Ishikawa (cell line): ENCODE data around the gene CDH13.

ENCODE experiments used
- CEBPB ChIP-seq: IDR thresholded peaks from 2 replicates; pipeline ENCODE4 v1.6.1; 2012
- CREB1 ChIP-seq: IDR thresholded peaks from 2 replicates; pipeline ENCODE4 v1.6.1; 2012; ENCODE audit warnings: low read depth
- EGR1 ChIP-seq: IDR thresholded peaks from 2 replicates; pipeline ENCODE4 v1.6.1; 2012
- EP300 ChIP-seq: IDR thresholded peaks from 2 replicates; pipeline ENCODE4 v1.6.1; 2012; ENCODE audit warnings: borderline replicate concordance
- FOXM1 ChIP-seq: IDR thresholded peaks from 2 replicates; pipeline ENCODE4 v1.6.1; 2012; ENCODE audit warnings: low read depth, borderline replicate concordance
- MAX ChIP-seq: IDR thresholded peaks from 2 replicates; pipeline ENCODE4 v1.6.1; 2012
- NFIC ChIP-seq: IDR thresholded peaks from 2 replicates; pipeline ENCODE4 v1.6.1; 2012
- RAD21 ChIP-seq: IDR thresholded peaks from 2 replicates; pipeline ENCODE4 v1.6.1; 2012; ENCODE audit warnings: low read depth
- REST ChIP-seq: IDR thresholded peaks from 2 replicates; pipeline ENCODE4 v1.6.1; 2012; ENCODE audit warnings: low read depth, mild to moderate bottlenecking
- TAF1 ChIP-seq: IDR thresholded peaks from 2 replicates; pipeline ENCODE4 v1.6.1; 2012; ENCODE audit warnings: low read depth, mild to moderate bottlenecking
- TCF12 ChIP-seq: IDR thresholded peaks from 2 replicates; pipeline ENCODE4 v1.6.1; 2012; ENCODE audit warnings: low read depth
- TEAD4 ChIP-seq: IDR thresholded peaks from 2 replicates; pipeline ENCODE4 v1.6.1; 2012
- USF1 ChIP-seq: IDR thresholded peaks from 2 replicates; pipeline ENCODE4 v1.6.1; 2012
- YY1 ChIP-seq: IDR thresholded peaks from 2 replicates; pipeline ENCODE4 v1.6.1; 2012; ENCODE audit warnings: low read depth
- ZBTB7A ChIP-seq: IDR thresholded peaks from 2 replicates; pipeline ENCODE4 v1.6.1; 2012; ENCODE audit warnings: low read depth

Gene CDH13

GRCh38 chr16:82623241-82623640, 3.5 kb upstream of the CDH13 start:
- no peak for TF ChIP-seq FOXM1
- no peak for TF ChIP-seq EP300
- no peak for TF ChIP-seq CREB1
- no peak for TF ChIP-seq TAF1

- TF ChIP-seq NFIC, result no peak
- no peak for TF ChIP-seq ZBTB7A
- TF ChIP-seq FOXM1, result no peak
- TF ChIP-seq EGR1, result no peak
- no peak for TF ChIP-seq TCF12
- TF ChIP-seq RAD21, result no peak
- TF ChIP-seq MAX, result no peak
- TF ChIP-seq USF1, result no peak
- no peak for TF ChIP-seq REST
- TF ChIP-seq TEAD4, result no peak
- TF ChIP-seq CREB1, result no peak
- no peak for TF ChIP-seq EP300
- TF ChIP-seq CEBPB, result no peak
- TF ChIP-seq YY1, result no peak
- TF ChIP-seq TAF1, result no peak
These were observed 1.5 kb upstream of the CDH13 start for GRCh38 chr16:82625066-82625968.

- no peak for TF ChIP-seq CREB1
- no peak for TF ChIP-seq REST
- no peak for TF ChIP-seq NFIC
- TF ChIP-seq CEBPB, result no peak
- no peak for TF ChIP-seq ZBTB7A
- TF ChIP-seq RAD21, result no peak
These were observed 1.3 kb downstream of the CDH13 start for GRCh38 chr16:82628088-82628423.

GRCh38 chr16:82628711-82629110, 1.9 kb downstream of the CDH13 start:
- TF ChIP-seq TEAD4, result no peak
- no peak for TF ChIP-seq TAF1
- TF ChIP-seq ZBTB7A, result no peak
- no peak for TF ChIP-seq TCF12
- no peak for TF ChIP-seq RAD21
- no peak for TF ChIP-seq CREB1
- no peak for TF ChIP-seq YY1
- no peak for TF ChIP-seq NFIC
- no peak for TF ChIP-seq MAX
- no peak for TF ChIP-seq CEBPB
- TF ChIP-seq FOXM1, result no peak
- TF ChIP-seq USF1, result no peak
- TF ChIP-seq EGR1, result no peak
- no peak for TF ChIP-seq REST
- TF ChIP-seq EP300, result no peak
